Adrenal gland (tissue), 12 donors: ENCODE measurements around the gene GJB4. TPM values are rescaled to one million over a fixed set of nuclear protein-coding genes. Genes with fewer than 3 reads are reported as not detected.
"Not testable (repeated sequence)": the region's sequence is repeated elsewhere in the genome, so short reads cannot be mapped to it uniquely, and the experiment has no call there.

Experiments used
- DNase-seq, 7 donors: peaks; one replicate each; pipeline ENCODE4 v3.0.0-alpha.2; 2019 to 2020
- H3K27ac ChIP-seq, 5 donors: fragments of 200-600 bp; sonication (generic) in 4 of 5; 1 replicate in 3 of 5; 2 replicates in 2 of 5; pipeline versions ENCODE4 v1.5.1 to v1.8.0; 2016 to 2020; ENCODE audit warnings: mild to moderate bottlenecking in 1 of 5
- H3K27me3 ChIP-seq: fragments of 200-600 bp; 2 replicates; pipeline ENCODE4 v1.8.0; 2021
- H3K36me3 ChIP-seq, 2 donors: fragments of 200-600 bp; replicated peaks in 1 of 2; 1 replicate in 1 of 2; 2 replicates in 1 of 2; pipeline versions ENCODE4 v1.5.1 to v1.8.0; 2018 to 2022
- H3K4me1 ChIP-seq, 2 donors: fragments of 200-600 bp; replicated peaks in 1 of 2; 1 replicate in 1 of 2; 2 replicates in 1 of 2; pipeline versions ENCODE4 v1.5.1 to v1.8.0; 2018 to 2021
- H3K4me3 ChIP-seq, 4 donors: fragments of 200-600 bp; sonication (generic) in 3 of 4; one replicate each; pipeline ENCODE4 v1.5.1; 2016 to 2018
- H3K9me3 ChIP-seq, 3 donors: fragments of 200-600 bp; sonication (generic) in 1 of 3; replicated peaks in 1 of 3; 1 replicate in 2 of 3; 2 replicates in 1 of 3; pipeline versions ENCODE4 v1.5.1 to v1.8.0; 2016 to 2021
- POLR2A ChIP-seq, 2 donors: fragments of 450-650 bp; IDR thresholded peaks; one replicate each; pipeline ENCODE4 v1.6.1; 2017; ENCODE audit warnings: antibody characterized with exemption in 2 of 2, mild to moderate bottlenecking in 2 of 2, moderate library complexity in 1 of 2
- WGBS, 4 donors: extraction: QIAGEN DNeasy Blood & Tissue Kit in 2 of 4; methylation state at CpG; one replicate each; pipeline versions ENCODE4 v1.1.5 to v1.1.7; 2013 to 2017; 5-methylcytosine and 5-hydroxymethylcytosine counted together
- intact Hi-C, 2 donors: fragments of 100-400 bp; cut with DNase I; formaldehyde crosslinking; loops; one replicate each; pipeline versions ENCODE4 v1.14.1 to v1.15.0; 2022 to 2023
- polyA plus RNA-seq, 3 donors: library from polyadenylated mRNA; stranded (reverse); fragments of 200-250 nt in 2 of 3; fragments of 350-450 nt in 1 of 3; fragmentation: Illumina TruSeq in 1 of 3; extraction: RNeasy Lipid Tissue Mini Kit (QIAGEN cat#74804) in 1 of 3; gene quantifications; one replicate each; pipeline ENCODE4 v1.2.3, GENCODE V29; 2013 to 2014
- total RNA-seq, 9 donors: library from RNA; depleted of rRNA in 4 of 9; stranded (reverse); fragments of >200 nt in 4 of 9; fragments of 120-200 nt in 1 of 9; fragmentation: NEBNext Ultra II Directional in 1 of 9; extraction: Animal tissue kit (Norgen Biotek cat#: 25700) in 1 of 9; gene quantifications; one replicate each; pipeline versions ENCODE4 v1.1.0 to v1.2.4, GENCODE V29; 2013 to 2023
- TF ChIP-seq, protein P1 (sequence below), 6 experiments: fragments of 450-650 bp in 4 of 6; fragments of 200-600 bp in 2 of 6; sonication (generic) in 1 of 6; IDR thresholded peaks; 1 replicate in 5 of 6; 2 replicates in 1 of 6; pipeline versions ENCODE4 v1.5.1 to v1.8.0; 2016 to 2021; ENCODE audit warnings: antibody characterized with exemption in 6 of 6, mild to moderate bottlenecking in 2 of 6, moderate library complexity in 1 of 6
- donor health status: healthy with polysubstance abuse.
- donor health status: Bipolar disorder and iron deficiency.
- donor health status: DM: yes; HTN: yes; CAD: no.
- donor health status: DM: no; HTN: no; CAD: no.
- donor health status: DM: no; HTN: no; CAD: no.
- donor health status: DM: yes; HTN: yes; CAD: no.

GJB4 gene
- total and polyA plus RNA-seq, 12 donors: not detected

DNA sequence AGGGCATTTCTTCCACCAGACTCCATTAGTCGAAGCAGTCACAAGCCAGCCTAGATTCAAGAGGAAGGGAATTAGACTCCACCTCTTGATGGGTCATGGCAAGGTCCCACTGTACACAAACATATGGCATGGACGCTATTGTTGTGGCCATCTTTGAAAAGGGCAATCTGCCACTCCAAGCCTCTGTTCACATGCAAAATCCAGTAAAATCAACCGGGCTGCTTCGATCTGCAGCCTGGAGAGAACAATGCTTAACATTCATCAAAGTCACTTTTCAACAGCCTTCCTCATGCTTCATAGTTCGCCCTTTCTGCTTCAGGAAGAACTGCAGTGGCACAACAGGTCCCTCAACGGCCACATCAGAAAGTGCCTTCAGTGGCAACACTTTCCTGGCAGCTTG lies 32.7 kb upstream of the GJB4 start:
- Histone ChIP-seq H3K36me3 (no peaks in the 10 kb centered on the region), H3K27ac (no peak overlapping the region), H3K27me3 (no peaks in the 10 kb centered on the region), H3K9me3 (no peaks in the 10 kb centered on the region), H3K4me1 (no peaks in the 10 kb centered on the region), H3K4me3 (no peak overlapping the region)
- no peak for DNase-seq
- intact Hi-C loops: no loop called here
- TF ChIP-seq, protein P1, sequence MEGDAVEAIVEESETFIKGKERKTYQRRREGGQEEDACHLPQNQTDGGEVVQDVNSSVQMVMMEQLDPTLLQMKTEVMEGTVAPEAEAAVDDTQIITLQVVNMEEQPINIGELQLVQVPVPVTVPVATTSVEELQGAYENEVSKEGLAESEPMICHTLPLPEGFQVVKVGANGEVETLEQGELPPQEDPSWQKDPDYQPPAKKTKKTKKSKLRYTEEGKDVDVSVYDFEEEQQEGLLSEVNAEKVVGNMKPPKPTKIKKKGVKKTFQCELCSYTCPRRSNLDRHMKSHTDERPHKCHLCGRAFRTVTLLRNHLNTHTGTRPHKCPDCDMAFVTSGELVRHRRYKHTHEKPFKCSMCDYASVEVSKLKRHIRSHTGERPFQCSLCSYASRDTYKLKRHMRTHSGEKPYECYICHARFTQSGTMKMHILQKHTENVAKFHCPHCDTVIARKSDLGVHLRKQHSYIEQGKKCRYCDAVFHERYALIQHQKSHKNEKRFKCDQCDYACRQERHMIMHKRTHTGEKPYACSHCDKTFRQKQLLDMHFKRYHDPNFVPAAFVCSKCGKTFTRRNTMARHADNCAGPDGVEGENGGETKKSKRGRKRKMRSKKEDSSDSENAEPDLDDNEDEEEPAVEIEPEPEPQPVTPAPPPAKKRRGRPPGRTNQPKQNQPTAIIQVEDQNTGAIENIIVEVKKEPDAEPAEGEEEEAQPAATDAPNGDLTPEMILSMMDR (IDR thresholded peaks at IDR 0.05): no peak
- no peak for TF ChIP-seq POLR2A (IDR thresholded peaks at IDR 0.05)
- 54 to 72% (median 67%) methylated on average over 6 of the region's 6 CpGs for WGBS, 4 donors

DNA sequence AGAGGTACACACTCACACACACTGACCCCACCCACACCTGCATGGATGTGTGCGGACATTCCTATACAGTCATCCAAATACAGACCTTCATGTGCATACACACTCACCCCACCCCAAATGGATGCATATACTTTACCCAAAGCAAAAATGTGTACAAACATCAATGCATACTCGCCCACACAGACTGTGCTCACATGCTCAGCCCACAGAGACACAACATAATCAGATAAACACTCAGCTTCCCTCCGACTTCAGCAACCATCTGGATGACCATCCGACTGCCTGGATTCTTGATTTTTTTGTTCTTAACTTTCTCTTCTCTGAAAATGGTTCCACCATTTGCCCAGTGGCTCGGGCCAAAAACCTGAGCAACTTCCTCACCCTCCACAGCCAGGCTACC lies 29.1 kb upstream of the GJB4 start:
- TF ChIP-seq POLR2A (IDR thresholded peaks at IDR 0.05): no peak
- TF ChIP-seq, protein P1 (IDR thresholded peaks at IDR 0.05): no peak
- 79 to 85% (median 82%) methylated on average over 5 of the region's 5 CpGs for WGBS, 4 donors
- Histone ChIP-seq H3K4me1 (no peaks in the 10 kb centered on the region), H3K27ac (no peak overlapping the region), H3K9me3 (no peaks in the 10 kb centered on the region), H3K36me3 (no peaks in the 10 kb centered on the region), H3K4me3 (no peak overlapping the region), H3K27me3 (no peaks in the 10 kb centered on the region)
- DNase-seq: no peak
- intact Hi-C loops: no loop called here

DNA sequence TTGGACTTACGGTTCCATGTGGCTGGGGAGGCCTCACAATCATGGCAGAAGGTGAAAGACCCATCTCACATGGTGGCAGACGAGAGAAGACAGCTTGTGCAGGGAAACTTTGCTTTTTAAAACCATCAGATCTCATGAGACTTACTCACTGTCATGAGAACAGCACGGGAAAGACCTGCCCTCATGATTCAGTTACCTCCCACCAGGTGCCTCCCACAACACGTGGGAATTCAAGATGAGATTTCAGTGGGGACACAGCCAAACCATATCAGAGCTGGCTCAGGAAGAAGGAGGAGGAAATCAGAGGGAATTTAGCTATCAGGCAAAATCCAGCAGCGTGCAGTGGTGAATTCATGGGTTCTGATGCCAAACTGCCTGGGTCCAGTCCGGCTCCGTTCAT lies 26.7 kb upstream of the GJB4 start:
- H3K4me3 ChIP-seq, H3K27me3 ChIP-seq, H3K27ac ChIP-seq, H3K36me3 ChIP-seq, DNase-seq, intact Hi-C loops, H3K9me3 ChIP-seq, H3K4me1 ChIP-seq: not testable (repeated sequence)
- 61 to 66% (median 64%) methylated on average over 7 of the region's 7 CpGs for WGBS, 4 donors

DNA sequence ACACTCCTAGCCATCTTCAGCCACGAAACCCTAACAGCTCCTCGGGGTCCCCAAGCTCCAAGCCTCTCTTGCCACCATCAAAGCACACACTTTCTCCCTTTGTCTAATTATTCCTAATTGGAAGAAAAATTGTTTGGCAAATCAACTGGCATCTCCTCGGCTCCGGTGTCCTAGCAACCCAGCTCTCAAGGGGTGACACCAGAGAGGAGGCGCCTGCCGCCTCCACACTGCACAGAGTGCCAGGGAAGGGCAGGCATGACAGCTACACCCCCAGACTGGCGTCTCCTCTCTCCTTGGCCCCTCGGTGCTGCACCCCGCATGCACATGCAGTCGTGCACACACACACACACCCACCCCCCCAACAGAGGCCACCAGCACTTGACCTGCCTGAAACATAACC lies 22.8 kb upstream of the GJB4 start:
- 74 to 84% (median 84%) methylated on average over 10 of the region's 10 CpGs for WGBS, 4 donors
- no peaks in the 10 kb centered on the region for H3K4me1 ChIP-seq
- no peak for DNase-seq
- intact Hi-C loops: no loop called here
- no peak overlapping the region for H3K27ac ChIP-seq
- H3K36me3 ChIP-seq: no peaks in the 10 kb centered on the region
- no peaks in the 10 kb centered on the region for H3K9me3 ChIP-seq
- no peak for TF ChIP-seq POLR2A (IDR thresholded peaks at IDR 0.05)
- TF ChIP-seq, protein P1 (IDR thresholded peaks at IDR 0.05): no peak
- no peaks in the 10 kb centered on the region for H3K27me3 ChIP-seq
- H3K4me3 ChIP-seq: no peak overlapping the region

DNA sequence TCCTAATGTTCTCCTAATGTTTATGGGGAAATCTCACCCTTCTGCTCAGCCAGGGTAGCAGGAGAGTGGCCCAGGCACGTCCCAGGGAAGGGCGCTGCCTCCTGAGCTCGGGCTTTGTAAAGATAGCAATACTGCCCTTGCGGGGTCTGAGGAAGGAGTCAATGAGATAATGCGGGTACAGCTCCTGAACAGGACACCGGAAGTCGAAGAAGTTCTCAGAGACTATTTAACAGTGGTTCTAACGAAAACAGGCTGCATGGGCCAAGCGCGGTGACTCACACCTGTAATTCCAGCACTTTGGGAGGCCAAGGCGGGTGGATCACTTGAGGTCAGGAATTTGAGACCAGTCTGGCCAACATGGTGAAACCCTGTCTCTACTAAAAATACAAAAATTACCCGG lies 22.3 kb upstream of the GJB4 start:
- intact Hi-C loops, H3K4me1 ChIP-seq, H3K9me3 ChIP-seq, DNase-seq, H3K36me3 ChIP-seq, H3K4me3 ChIP-seq, H3K27me3 ChIP-seq, H3K27ac ChIP-seq: not testable (repeated sequence)
- WGBS, 4 donors: 82 to 91% (median 86%) methylated on average over 12 of the region's 12 CpGs
